NCI-H2081 treated with DMSO at 0.1 percent for 48 hours (cell line): ENCODE results near the gene LPIN1.

Experiments
- DNase-seq: peaks from one replicate; lab custom pipeline; 2025; lab: John Stamatoyannopoulos, UW

Gene LPIN1

GRCh38 chr2:11784747-11785610 lies 38.5 kb downstream of the LPIN1 start:
- DNase-seq: no peak

GRCh38 chr2:11785611-11785940 lies 39.1 kb downstream of the LPIN1 start:
- DNase-seq: no peak

- no peak for DNase-seq
Observed at GRCh38 chr2:11786191-11786590, 39.8 kb downstream of the LPIN1 start.

DNA sequence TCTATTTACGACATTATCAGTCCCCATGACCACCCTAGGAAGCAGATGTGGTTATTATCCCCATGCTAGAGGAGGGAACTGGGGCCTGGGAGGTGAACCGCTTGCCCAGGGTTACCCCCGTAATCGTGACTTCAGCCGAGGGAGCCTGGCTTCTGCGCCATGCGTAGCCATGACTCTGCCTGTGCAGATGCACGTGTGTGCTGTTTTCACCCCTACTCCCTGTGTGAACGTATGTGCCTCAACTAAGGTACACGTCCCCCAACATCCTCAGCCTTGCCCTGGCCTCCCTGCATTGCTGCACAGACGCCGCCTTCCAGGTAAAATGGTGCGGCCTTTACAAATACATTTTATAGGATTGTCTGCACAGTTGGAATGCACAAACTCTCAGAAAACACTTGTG lies 40.2 kb downstream of the LPIN1 start:
- no peak for DNase-seq

GRCh38 chr2:11787991-11788390 lies 41.6 kb downstream of the LPIN1 start:
- no peak for DNase-seq

GRCh38 chr2:11788461-11789124 lies 42.2 kb downstream of the LPIN1 start:
- DNase-seq: no peak

GRCh38 chr2:11789243-11789642 lies 42.8 kb downstream of the LPIN1 start:
- DNase-seq: no peak

GRCh38 chr2:11790228-11790627 lies 43.8 kb downstream of the LPIN1 start:
- DNase-seq: no peak

- DNase-seq: no peak
Observed at GRCh38 chr2:11795590-11795989, 49.2 kb downstream of the LPIN1 start.

DNA sequence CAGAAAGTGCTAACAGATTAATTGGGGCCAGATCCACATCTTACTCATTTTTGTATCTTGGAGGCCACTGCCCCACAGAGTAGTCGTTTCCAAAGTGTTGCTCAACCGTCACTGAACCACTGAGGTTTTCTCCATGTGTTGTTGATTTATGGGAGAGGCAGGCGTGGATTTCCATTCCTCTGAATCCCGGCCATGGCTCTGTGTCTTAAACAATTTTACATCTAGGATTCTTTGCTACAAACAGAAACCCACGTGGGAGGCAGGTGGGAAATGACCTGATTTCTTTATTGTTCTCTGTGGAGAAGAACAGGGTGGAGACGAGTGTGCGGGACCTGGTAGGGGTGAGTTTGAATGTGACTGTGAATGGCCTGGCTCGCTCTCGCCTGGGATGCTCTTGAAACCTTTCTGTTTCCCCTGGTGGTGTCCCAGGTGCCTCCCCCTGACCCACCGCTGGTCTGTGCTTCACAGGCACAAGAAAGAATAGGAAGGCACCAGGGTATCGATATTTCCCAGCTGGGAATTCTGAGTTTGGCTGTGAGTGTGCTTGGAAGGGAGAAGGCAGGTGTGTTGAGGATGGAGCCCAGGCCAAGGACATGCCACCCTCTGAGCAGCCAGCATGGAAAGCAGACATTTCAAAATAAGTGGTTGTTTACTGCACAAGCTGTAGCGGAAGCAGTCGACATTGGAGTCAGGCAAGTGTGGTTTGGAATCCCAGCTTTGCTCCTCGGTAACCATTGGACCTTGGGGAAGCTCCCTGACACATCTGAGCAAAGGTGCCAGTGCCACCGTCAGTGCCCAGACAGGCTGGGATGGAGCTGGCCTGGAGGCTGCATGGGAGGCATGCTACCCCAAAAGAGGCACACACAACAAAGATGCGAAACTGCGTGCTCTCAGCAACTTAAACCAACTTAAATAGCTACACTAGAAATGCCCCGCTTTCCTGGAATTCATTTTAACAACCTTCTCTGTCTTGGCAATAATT lies 50.0 kb downstream of the LPIN1 start:
- no peak for DNase-seq

DNA sequence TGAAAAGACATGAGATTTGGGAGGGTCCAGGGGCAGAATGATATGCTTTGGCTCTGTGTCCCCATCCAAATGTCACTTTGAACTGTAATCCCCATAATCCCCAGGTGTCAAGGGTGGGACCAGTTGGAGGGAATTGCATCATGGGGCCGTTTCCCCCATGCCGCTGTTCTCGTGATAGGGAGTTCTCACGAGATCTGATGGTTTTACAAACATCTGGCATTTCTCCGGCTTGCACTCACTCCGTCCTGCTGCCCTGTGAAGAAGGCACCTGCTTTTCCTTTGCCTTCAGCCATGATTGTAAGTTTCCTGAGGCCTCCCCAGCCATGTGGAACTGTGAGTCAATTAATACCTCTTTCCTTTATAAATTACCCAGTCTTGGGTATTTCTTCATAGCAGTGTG lies 51.4 kb downstream of the LPIN1 start:
- DNase-seq: no peak

DNA sequence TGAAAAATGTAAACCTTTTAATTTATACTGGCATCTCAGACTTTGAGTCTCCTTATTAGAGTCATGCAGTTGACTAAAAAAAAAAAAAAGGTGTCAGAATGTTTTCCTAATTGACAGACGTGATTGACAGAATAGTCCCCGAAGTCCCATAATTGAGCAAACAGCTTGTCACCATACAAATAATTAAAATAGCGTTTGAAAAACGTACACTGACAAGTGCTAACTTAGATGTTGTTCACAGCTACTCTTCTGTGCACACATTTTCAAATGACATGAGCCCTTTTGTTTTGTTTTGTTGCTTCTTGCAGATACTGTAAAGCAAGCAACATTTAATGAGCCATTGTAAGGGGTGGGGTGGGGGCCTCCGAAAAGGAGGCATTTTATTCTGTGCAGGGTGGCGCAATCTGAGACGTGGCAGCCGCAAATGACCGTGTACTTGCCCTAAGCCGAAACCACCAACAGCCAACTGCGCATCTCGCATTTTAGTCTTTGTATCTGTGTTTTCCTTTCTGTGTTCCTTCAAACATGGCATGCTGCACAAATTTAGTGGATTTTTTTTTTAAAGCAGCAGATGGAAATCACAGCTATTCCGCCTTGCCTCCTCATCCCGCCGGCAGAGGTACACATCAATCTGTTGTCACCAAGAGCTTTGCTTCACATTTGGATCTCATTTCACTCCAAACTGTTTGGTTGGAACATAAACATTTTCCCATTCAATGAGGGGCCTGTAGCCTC lies 52.4 kb downstream of the LPIN1 start:
- DNase-seq: no peak

DNA sequence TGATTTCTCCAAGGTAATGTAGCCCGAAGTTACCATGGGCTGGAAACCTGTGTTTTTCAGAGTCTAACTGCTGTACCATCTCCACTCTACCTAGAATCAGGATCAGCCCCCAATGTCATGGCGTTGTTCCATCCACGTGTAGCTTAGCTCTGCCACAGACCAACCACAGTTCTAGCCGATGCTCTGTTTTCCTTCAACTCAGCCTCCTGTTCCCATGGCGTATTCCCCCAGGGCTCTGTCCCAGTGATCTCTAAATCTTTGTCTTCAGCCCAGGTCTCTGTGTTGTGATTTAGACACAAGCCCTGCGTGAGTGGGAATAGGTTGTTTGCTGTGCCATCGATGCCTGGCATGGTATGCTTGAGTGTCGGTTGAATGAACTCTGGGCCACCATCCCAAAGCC lies 53.4 kb downstream of the LPIN1 start:
- DNase-seq: no peak

DNA sequence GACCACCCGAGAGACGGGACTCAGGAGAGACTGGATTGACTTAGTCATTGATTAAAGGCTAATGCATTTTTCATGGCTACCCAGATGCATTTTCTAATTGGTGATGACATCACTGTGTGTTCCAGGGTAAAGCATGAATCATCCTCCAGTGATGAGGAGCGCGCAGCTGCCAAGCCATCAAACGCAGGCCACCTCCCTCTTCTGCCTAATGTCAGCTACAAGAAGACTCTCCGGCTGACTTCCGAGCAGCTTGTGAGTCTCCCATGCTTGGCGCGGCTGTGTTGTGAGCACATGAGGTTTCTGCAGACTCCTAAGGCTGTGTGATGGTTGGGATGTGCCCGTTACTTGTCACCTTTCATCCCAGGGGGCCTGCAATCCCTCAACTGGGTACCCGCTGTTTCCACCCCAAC lies 56.4 kb downstream of the LPIN1 start:
- no peak for DNase-seq

GRCh38 chr2:11805024-11805423 lies 58.6 kb downstream of the LPIN1 start:
- no peak for DNase-seq

- DNase-seq: no peak
Observed at GRCh38 chr2:11805920-11806319, 59.5 kb downstream of the LPIN1 start.

DNA sequence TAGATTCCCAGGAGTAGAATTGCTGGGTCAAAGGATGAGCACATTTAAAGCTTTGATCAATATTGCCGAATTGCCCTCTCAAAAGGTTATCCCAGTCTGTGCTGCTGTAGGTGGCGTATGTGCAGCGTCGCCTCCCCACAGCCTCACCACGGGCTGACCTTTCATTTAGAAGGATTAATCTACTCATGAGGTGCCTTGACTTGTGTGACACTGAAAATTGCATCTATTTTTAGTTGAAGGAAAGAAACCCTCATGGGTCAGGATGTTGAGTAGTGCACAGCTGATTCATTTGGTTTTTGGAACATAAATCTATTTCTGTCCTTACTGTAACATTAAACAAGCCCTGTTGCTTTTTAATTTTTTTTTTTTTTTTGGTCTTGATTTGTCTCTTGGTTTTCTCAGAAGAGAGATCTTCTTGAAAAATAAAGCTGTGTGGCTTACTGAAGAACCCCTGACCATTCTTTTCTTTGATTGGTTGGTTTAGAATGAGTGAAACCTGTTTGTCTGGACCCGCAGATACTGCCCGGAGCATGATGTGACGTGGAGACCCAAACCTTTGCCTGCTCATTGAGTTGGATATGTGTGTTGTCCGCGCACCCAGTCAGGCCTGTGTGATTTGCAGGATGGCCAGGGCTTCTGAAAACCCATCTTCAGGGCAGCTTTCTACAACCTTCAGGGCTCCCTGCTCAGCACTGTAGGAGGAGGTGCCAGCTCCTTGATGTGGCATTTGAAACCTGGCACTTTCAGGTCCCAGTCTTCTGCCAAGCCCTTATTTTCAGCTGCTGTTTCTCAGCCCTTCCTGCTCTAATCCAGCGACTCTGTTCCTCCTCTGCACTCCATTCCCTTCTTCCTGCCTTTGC lies 61.0 kb downstream of the LPIN1 start:
- no peak for DNase-seq

- no peak for DNase-seq
Observed at GRCh38 chr2:11808016-11808400, 61.6 kb downstream of the LPIN1 start.

DNA sequence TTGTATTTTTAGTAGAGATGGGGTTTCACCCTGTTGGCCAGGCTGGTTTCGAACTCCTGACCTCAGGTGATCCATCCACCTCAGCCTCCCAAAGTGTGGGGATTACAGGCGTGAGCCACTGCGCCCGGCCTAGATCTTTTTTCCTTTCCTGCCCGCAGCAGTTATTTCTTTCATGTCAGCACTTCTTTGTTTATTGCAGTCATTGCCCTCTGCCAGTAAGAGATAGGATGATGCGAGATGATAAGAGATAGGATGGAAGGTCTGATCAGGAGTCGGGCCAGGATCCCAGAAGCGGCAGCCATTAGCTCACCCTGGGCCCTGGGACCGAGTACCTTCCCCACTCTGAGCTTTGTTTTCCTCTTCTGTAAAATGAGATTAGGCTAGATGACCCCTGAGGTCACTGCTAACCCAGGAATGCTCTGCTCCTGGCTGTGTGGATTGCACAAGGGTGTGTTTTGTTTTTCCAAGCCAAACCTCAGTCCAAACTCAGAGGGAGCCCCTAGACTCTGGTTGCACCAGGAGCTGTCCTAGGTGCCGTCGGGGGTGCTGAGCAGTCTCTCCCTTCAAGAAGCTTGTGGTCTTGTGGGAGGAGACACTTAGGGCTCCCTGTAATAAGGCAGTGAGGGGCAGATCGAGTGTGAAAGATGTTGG lies 63.3 kb downstream of the LPIN1 start:
- no peak for DNase-seq

- no peak for DNase-seq
Observed at GRCh38 chr2:11810237-11810977, 64.0 kb downstream of the LPIN1 start.
